ENCODE data around the gene PON2. TPM values are rescaled to one million over a fixed set of nuclear protein-coding genes. Genes with fewer than 3 reads are reported as not detected.

PON2 gene
- total RNA-seq, 1 experiment from 2014 or later = 73.7 TPM

- Mint-ChIP-seq H3K27ac (ENCODE audit: unreplicated experiment) (no peak overlapping the region), H3K4me3 (ENCODE audit: low read depth, unreplicated experiment) (peak overlapping the region; percentile 69), H3K9me3 (ENCODE audit: low read depth, unreplicated experiment) (no peaks in the 10 kb centered on the region), H3K36me3 (ENCODE audit: insufficient read depth, unreplicated experiment) (peaks cover 14% of the 10 kb centered on the region), H3K27me3 (ENCODE audit: unreplicated experiment) (no peaks in the 10 kb centered on the region), H3K4me1 (ENCODE audit: low read depth, unreplicated experiment) (peaks cover 18% of the 10 kb centered on the region)
- TF ChIP-seq, protein P1, sequence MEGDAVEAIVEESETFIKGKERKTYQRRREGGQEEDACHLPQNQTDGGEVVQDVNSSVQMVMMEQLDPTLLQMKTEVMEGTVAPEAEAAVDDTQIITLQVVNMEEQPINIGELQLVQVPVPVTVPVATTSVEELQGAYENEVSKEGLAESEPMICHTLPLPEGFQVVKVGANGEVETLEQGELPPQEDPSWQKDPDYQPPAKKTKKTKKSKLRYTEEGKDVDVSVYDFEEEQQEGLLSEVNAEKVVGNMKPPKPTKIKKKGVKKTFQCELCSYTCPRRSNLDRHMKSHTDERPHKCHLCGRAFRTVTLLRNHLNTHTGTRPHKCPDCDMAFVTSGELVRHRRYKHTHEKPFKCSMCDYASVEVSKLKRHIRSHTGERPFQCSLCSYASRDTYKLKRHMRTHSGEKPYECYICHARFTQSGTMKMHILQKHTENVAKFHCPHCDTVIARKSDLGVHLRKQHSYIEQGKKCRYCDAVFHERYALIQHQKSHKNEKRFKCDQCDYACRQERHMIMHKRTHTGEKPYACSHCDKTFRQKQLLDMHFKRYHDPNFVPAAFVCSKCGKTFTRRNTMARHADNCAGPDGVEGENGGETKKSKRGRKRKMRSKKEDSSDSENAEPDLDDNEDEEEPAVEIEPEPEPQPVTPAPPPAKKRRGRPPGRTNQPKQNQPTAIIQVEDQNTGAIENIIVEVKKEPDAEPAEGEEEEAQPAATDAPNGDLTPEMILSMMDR (IDR thresholded peaks at IDR 0.05; ENCODE audit: unreplicated experiment) = no peak
- DNase-seq = no peak
- no TSS peak for BruUV-seq (replicated peaks)
- intact Hi-C loops (cut with micrococcal nuclease; ENCODE audit: unreplicated experiment) = no loop called here
- CTCF ChIA-PET = no interaction called here
Observed at GRCh38 chr7:95433129-95433528, 1.7 kb downstream of the PON2 start.

- DNase-seq = no peak
- H3K9me3 Mint-ChIP-seq (ENCODE audit: low read depth, unreplicated experiment) = no peaks in the 10 kb centered on the region
- peaks cover 18% of the 10 kb centered on the region for H3K4me1 Mint-ChIP-seq (ENCODE audit: low read depth, unreplicated experiment)
- H3K4me3 Mint-ChIP-seq (ENCODE audit: low read depth, unreplicated experiment) = no peak overlapping the region
- CTCF ChIA-PET = no interaction called here
- H3K27me3 Mint-ChIP-seq (ENCODE audit: unreplicated experiment) = no peaks in the 10 kb centered on the region
- BruUV-seq (replicated peaks) = no TSS peak
- peaks cover 14% of the 10 kb centered on the region for H3K36me3 Mint-ChIP-seq (ENCODE audit: insufficient read depth, unreplicated experiment)
- no peak overlapping the region for H3K27ac Mint-ChIP-seq (ENCODE audit: unreplicated experiment)
- TF ChIP-seq, protein P1 (IDR thresholded peaks at IDR 0.05; ENCODE audit: unreplicated experiment) = no peak
- intact Hi-C loops (cut with micrococcal nuclease; ENCODE audit: unreplicated experiment) = no loop called here
Observed at GRCh38 chr7:95432606-95433005, 2.2 kb downstream of the PON2 start.

- TF ChIP-seq, protein P1 (IDR thresholded peaks at IDR 0.05; ENCODE audit: unreplicated experiment) = no peak
- DNase-seq = peak; percentile 14
- intact Hi-C loops (cut with micrococcal nuclease; ENCODE audit: unreplicated experiment) = no loop called here
- H3K9me3 Mint-ChIP-seq (ENCODE audit: low read depth, unreplicated experiment) = no peaks in the 10 kb centered on the region
- BruUV-seq (replicated peaks) = no TSS peak
- H3K4me3 Mint-ChIP-seq (ENCODE audit: low read depth, unreplicated experiment) = peak overlapping the region; percentile 16
- H3K36me3 Mint-ChIP-seq (ENCODE audit: insufficient read depth, unreplicated experiment) = peaks cover 14% of the 10 kb centered on the region
- no peak overlapping the region for H3K27ac Mint-ChIP-seq (ENCODE audit: unreplicated experiment)
- CTCF ChIA-PET = interaction anchor here (0.6 to 0.7 kb wide), 2 partner anchors 35 to 64 kb away, joined by 3 read pairs; partner anchors contain the start of gene PON3
- H3K27me3 Mint-ChIP-seq (ENCODE audit: unreplicated experiment) = no peaks in the 10 kb centered on the region
- H3K4me1 Mint-ChIP-seq (ENCODE audit: low read depth, unreplicated experiment) = peaks cover 18% of the 10 kb centered on the region
Observed at GRCh38 chr7:95430864-95431263, 4.0 kb downstream of the PON2 start.

DNA sequence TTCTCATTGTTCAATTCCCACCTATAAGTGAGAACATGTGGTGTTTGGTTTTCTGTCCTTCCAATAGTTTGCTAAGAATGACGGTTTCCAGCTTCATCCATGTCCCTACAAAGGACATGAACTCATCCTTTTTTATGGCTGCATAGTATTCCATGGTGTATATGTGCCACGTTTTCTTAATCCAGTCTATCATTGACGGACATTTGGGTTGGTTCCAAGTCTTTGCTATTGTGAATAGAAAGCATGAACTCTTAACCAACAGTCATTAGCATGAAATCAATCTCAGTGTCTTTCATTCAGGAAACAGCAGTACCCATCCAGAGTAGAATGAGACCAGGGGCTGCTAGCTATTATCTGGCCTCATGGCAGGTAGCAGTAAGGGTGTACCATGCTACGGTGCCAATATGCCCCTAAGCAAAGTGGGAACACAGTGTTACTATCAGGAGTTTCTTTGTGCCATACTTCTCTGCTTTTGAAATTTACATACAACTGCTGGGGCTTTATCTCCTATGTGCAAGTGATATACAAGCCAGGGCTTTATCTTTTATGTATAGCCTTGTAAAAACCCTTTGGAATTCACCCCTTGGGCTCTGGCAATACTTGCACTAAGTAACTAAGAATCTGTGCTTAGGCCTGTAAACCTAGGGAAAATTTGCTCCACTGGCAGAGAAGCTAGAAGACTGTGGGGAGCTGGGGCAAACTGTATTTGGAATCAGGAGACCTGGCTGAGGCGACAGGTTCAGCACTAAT, 5.4 kb downstream of the PON2 start:
- CTCF ChIA-PET = no interaction called here
- Mint-ChIP-seq H3K27ac (ENCODE audit: unreplicated experiment) (no peak overlapping the region), H3K9me3 (ENCODE audit: low read depth, unreplicated experiment) (no peaks in the 10 kb centered on the region), H3K4me1 (ENCODE audit: low read depth, unreplicated experiment) (peaks cover 18% of the 10 kb centered on the region), H3K4me3 (ENCODE audit: low read depth, unreplicated experiment) (no peak overlapping the region), H3K36me3 (ENCODE audit: insufficient read depth, unreplicated experiment) (peaks cover 6% of the 10 kb centered on the region), H3K27me3 (ENCODE audit: unreplicated experiment) (no peaks in the 10 kb centered on the region)
- intact Hi-C loops (cut with micrococcal nuclease; ENCODE audit: unreplicated experiment) = no loop called here
- no TSS peak for BruUV-seq (replicated peaks)
- TF ChIP-seq, protein P1 (IDR thresholded peaks at IDR 0.05; ENCODE audit: unreplicated experiment) = no peak
- DNase-seq = no peak
